GM18498 (cell line): ENCODE data around the gene TESK2.

Source experiments
- ATAC-seq: cut with Tn5 transposase; IDR thresholded peaks from one replicate; pipeline ENCODE4 v1.9.1; 2021; ENCODE audit warnings: mild to moderate bottlenecking, moderate library complexity; ENCODE audit not compliant: unreplicated experiment

The TESK2 gene

GRCh38 chr1:45340816-45341466 is 150.0 kb downstream of the TESK2 start:
- no peak for ATAC-seq

GRCh38 chr1:45339789-45340558 is 151.0 kb downstream of the TESK2 start, which contains the start of the genes MUTYH and TOE1:
TSS of gene MUTYH (minus strand) at chr1:45340440. CDS start at chr1:45334505, 5,935 bp downstream.
TSS of gene TOE1 (plus strand) at chr1:45340170. CDS start at chr1:45340253, 83 bp downstream.
- ATAC-seq, result peak; percentile 90

GRCh38 chr1:45337630-45338325 is 153.2 kb downstream of the TESK2 start:
- ATAC-seq, result no peak

- no peak for ATAC-seq
These were observed 155.1 kb downstream of the TESK2 start for GRCh38 chr1:45335855-45336324.

- no peak for ATAC-seq
These were observed 156.4 kb downstream of the TESK2 start for GRCh38 chr1:45334308-45335245.

GRCh38 chr1:45332346-45332720 is 158.6 kb downstream of the TESK2 start:
- no peak for ATAC-seq

- no peak for ATAC-seq
These were observed 159.3 kb downstream of the TESK2 start for GRCh38 chr1:45331436-45332345.

DNA sequence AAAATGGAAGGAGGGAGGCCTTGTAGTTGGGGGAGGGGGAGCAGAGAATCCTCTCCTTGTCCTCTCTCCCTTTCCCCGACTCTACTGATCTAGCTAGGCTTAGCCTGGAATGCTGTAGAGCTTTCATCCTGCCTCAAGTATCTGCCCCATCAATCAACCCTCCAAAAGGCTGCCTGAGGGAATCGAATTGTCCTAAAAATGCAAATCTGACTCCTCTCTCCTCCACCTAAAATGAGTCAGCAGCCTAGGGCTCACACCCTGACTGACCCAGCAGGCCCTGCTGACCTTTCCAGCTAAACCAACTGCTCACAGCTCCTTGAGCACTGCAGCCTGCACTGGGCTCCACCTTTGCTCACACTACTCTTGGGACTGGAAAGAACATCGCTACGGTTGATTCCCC is 161.5 kb downstream of the TESK2 start:
- no peak for ATAC-seq

DNA sequence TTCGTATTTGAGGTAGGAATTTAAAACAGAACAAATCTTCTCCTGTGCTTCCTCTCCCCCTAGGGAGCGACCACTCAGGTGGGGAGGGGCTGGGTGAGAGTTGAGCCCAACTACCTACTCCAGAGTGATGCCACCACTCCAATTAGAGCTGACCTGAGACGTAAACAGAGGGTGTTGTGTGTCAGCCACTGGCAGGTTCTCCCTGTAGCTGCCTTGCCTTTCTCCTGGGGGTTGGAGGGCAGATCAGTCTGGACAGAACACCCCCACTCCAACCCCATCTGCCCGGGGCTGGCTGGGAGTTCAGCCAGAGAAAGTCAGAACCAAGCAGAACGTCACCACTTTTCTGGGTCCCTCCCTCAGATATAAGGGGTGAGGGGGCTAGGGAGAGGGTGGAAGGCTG is 162.3 kb downstream of the TESK2 start:
- no peak for ATAC-seq

- no peak for ATAC-seq
These were observed 163.1 kb downstream of the TESK2 start for GRCh38 chr1:45327644-45328515.

DNA sequence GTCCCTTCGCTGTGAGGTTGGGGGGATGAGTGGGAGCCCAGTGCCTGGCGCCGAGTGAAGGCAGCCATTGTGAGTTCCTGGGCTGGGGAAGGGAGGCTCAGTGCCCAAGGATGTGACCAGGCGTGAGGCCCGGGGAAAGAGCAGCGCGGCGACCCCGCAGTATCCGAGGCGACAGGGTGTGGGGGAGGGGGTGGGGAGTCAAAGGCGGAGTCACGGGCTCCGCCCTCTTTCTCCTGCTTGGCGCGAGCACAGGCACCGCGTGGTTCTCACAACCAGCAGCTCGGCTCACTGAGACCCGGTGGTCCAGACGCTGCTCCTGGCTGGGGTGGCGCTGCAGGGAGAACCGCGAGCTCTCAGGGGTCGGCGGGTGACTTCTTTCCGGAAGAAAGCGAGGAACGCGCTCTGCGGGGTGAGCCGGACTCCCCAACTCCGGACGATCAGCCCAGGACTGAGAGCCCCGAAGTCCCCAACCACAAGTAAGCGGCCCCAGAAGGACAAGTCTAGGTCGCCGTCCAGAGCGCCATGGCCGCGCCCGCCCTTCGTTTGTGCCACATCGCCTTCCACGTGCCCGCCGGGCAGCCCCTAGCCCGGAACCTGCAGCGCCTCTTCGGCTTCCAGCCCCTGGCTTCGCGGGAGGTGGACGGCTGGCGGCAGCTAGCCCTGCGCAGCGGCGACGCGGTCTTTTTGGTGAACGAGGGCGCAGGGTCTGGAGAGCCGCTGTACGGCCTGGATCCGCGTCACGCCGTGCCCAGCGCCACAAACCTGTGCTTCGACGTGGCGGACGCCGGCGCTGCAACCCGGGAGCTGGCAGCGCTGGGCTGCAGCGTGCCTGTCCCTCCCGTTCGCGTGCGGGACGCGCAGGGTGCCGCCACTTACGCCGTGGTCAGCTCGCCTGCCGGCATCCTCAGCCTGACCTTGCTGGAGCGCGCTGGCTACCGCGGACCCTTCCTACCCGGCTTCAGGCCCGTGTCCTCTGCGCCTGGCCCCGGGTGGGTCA is 164.0 kb downstream of the TESK2 start, which contains the start of gene HPDL:
TSS of gene HPDL (plus strand) at position 269 of the 997 bp plus-strand sequence. CDS start at position 523, 254 bp downstream.
- ATAC-seq, result peak; percentile 68

GRCh38 chr1:45325851-45326506 is 165.0 kb downstream of the TESK2 start:
- ATAC-seq, result no peak

DNA sequence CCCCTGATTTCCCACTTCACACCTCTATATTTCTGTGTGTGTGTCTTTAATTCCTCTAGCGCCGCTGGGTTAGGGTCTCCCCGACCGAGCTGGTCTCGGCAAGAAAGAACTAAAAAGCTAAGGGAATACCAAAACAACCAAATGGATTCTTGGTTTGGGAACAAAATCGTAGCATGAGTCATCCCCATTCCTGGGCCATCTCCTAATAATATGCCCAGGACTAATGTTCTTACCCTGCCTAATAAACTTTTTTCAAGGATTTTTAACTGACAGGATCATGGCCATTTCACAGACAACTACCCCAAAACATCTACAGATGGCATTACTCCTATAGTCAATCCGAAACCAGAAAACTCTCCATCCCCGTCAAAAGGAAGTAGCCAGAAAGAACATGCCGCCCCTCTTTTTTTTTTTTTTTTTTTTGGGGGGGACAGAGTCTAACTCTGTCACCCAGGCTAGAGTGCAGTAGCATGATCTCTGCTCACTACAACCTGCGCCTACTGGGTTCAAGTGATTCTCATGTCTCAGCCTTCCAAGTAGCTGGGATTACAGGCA is 168.4 kb downstream of the TESK2 start:
- ATAC-seq, result no peak

- ATAC-seq, result no peak
These were observed 169.5 kb downstream of the TESK2 start for GRCh38 chr1:45321444-45321843.

DNA sequence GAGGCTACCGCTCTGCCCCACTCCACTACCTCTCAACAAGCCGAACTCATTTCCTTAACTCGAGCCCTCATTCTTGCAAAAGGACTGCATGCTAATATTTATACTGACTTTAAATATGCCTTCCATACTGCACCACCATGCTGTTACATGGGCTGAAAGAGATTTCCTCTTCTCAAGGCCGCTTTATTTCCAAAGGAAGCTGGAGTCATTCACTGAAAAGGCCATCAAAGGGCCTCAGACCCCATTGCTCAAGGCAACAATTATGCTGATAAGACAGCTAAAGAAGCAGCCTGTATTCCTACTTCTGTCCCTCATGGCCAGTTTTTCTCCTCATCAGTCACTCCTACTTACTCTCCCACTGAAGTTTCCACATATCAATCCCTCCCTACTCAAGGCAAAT is 171.2 kb downstream of the TESK2 start:
- no peak for ATAC-seq

DNA sequence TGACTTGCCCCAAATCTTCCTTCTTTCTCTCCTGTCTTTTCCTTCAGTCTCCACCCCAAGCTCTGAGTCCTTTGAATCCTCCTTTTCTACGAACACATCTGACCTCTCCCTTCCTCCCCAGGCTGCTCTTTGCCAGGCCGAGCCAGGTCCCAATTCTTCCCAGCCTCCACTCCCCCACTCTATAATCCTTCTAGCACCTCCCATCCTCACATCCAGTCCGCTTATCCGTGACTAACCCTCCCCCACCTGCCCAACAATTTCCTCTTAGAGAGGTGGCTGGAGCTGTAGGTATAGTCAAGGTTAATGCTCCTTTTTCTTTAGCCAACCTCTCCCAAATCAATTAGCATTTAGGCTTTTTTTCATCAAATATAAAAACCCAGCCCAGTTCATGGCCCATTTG is 173.8 kb downstream of the TESK2 start:
- ATAC-seq, result no peak
